ENCODE data around the gene CTCF.
A peak's percentile ranks its signal among the peaks of the same experiment; 100 is the strongest.

CTCF gene

GRCh38 chr16:67683767-67684166, 121.4 kb downstream of the CTCF start:
- H3K4me2 ChIP-seq = no peak overlapping the region
- no peak overlapping the region for H3K4me3 ChIP-seq
- no peak overlapping the region for H3K27ac ChIP-seq
- no peaks in the 10 kb centered on the region for H3K27me3 ChIP-seq
- TF ChIP-seq Cebpa-rat (IDR thresholded peaks at IDR 0.05) = no peak
- peaks cover 10% of the 10 kb centered on the region; the same call in 1 of the 2 replicates for H4K20me1 ChIP-seq
- peaks cover 67% of the 10 kb centered on the region for H3K36me3 ChIP-seq
- no peak overlapping the region for H3K9ac ChIP-seq
- H3K9me3 ChIP-seq = no peaks in the 10 kb centered on the region
- H3K4me1 ChIP-seq = peaks cover 19% of the 10 kb centered on the region

- Histone ChIP-seq H3K36me3 (peaks cover 60% of the 10 kb centered on the region), H3K27me3 (no peaks in the 10 kb centered on the region), H3K4me2 (peak overlapping the region; percentile 41), H4K20me1 (peaks cover 10% of the 10 kb centered on the region; the same call in 1 of the 2 replicates), H3K9me3 (no peaks in the 10 kb centered on the region), H3K4me3 (no peak overlapping the region), H3K27ac (no peak overlapping the region), H3K9ac (no peak overlapping the region; the same call in 1 of the 2 replicates), H3K4me1 (peaks cover 19% of the 10 kb centered on the region)
- no peak for TF ChIP-seq Cebpa-rat (IDR thresholded peaks at IDR 0.05)
These were observed 123.2 kb downstream of the CTCF start for GRCh38 chr16:67685388-67686112.

Measured in BLaER1 (cell line).